Measurements from ENCODE around the gene ADAMTS12. TPM values are rescaled to one million over a fixed set of nuclear protein-coding genes. Genes with fewer than 3 reads are reported as not detected.

Gene ADAMTS12
- polyA plus RNA-seq, 1 donor (not counting 4 experiments of a cell fraction or from before 2014, with no cell fraction given) = 0.49 TPM

- H2AFZ ChIP-seq (ENCODE audit: control insufficient read depth, low read length) = no peak overlapping the region
- H3K9me3 ChIP-seq (ENCODE audit: control insufficient read depth, low read depth, low read length) = no peaks in the 10 kb centered on the region
- H3K4me2 ChIP-seq (ENCODE audit: control insufficient read depth, extremely low read depth, insufficient read depth, low read depth, low read length) = no peak overlapping the region
- H4K20me1 ChIP-seq (ENCODE audit: control insufficient read depth, extremely low read depth, insufficient read depth, low read length) = no peaks in the 10 kb centered on the region
- no peak overlapping the region for H3K27ac ChIP-seq (ENCODE audit: control insufficient read depth, insufficient read depth, low read length)
- no peak for TF ChIP-seq EZH2 (IDR thresholded peaks at IDR 0.05; ENCODE audit: low read length)
- TF ChIP-seq CTCF (optimal IDR thresholded peaks at IDR 0.05 in 1 of 3, IDR thresholded peaks at IDR 0.05 in 1 of 3, conservative IDR thresholded peaks at IDR 0.05 in 1 of 3; ENCODE audit: extremely low read depth in 1 of 3, insufficient read depth in 2 of 3, low read length in 3 of 3) = no peak
- dilution Hi-C loops (cut with MboI; ENCODE audit: extremely low pct_ligation_motif_present, low sequenced_read_pairs) = no loop called here
- H3K27me3 ChIP-seq (ENCODE audit: control insufficient read depth, extremely low read depth, insufficient read depth, low read length) = no peaks in the 10 kb centered on the region
- H3K36me3 ChIP-seq (ENCODE audit: control insufficient read depth in 2 of 2, extremely low read depth in 1 of 2, insufficient read depth in 2 of 2, low read length in 2 of 2) = no peaks in the 10 kb centered on the region
- no peak overlapping the region for H3K9ac ChIP-seq (ENCODE audit: control insufficient read depth, extremely low read depth, insufficient read depth, low read length)
- no peaks in the 10 kb centered on the region for H3K79me2 ChIP-seq (ENCODE audit: control insufficient read depth, insufficient read depth, low read length)
- FAIRE-seq (no peak), DNase-seq (ENCODE audit: low read depth, low spot score) (no peak)
- H3K9me1 ChIP-seq (ENCODE audit: control insufficient read depth, extremely low read depth, insufficient read depth, low read length) = no peaks in the 10 kb centered on the region
- H3K4me3 ChIP-seq (ENCODE audit: control insufficient read depth in 2 of 3, extremely low read depth in 1 of 3, insufficient read depth in 2 of 3, low read depth in 1 of 3, low read length in 3 of 3) = no peak overlapping the region
- no peaks in the 10 kb centered on the region for H3K4me1 ChIP-seq (ENCODE audit: control insufficient read depth, extremely low read depth, insufficient read depth, low read length)
These were observed 63.0 kb downstream of the ADAMTS12 start for GRCh38 chr5:33828626-33829308.

GRCh38 chr5:33827885-33828284 lies 63.9 kb downstream of the ADAMTS12 start:
- dilution Hi-C loops (cut with MboI; ENCODE audit: extremely low pct_ligation_motif_present, low sequenced_read_pairs) = no loop called here
- no peaks in the 10 kb centered on the region for H3K27me3 ChIP-seq (ENCODE audit: control insufficient read depth, extremely low read depth, insufficient read depth, low read length)
- H3K4me2 ChIP-seq (ENCODE audit: control insufficient read depth, extremely low read depth, insufficient read depth, low read depth, low read length) = no peak overlapping the region
- no peak for DNase-seq (ENCODE audit: low read depth, low spot score)
- H3K36me3 ChIP-seq (ENCODE audit: control insufficient read depth in 2 of 2, extremely low read depth in 1 of 2, insufficient read depth in 2 of 2, low read length in 2 of 2) = no peaks in the 10 kb centered on the region
- TF ChIP-seq EZH2 (IDR thresholded peaks at IDR 0.05; ENCODE audit: low read length) = no peak
- TF ChIP-seq CTCF (optimal IDR thresholded peaks at IDR 0.05 in 1 of 3, IDR thresholded peaks at IDR 0.05 in 1 of 3, conservative IDR thresholded peaks at IDR 0.05 in 1 of 3; ENCODE audit: extremely low read depth in 1 of 3, insufficient read depth in 2 of 3, low read length in 3 of 3) = no peak
- no peaks in the 10 kb centered on the region for H3K79me2 ChIP-seq (ENCODE audit: control insufficient read depth, insufficient read depth, low read length)
- no peaks in the 10 kb centered on the region for H3K9me1 ChIP-seq (ENCODE audit: control insufficient read depth, extremely low read depth, insufficient read depth, low read length)
- H3K9me3 ChIP-seq (ENCODE audit: control insufficient read depth, low read depth, low read length) = no peaks in the 10 kb centered on the region
- H3K4me1 ChIP-seq (ENCODE audit: control insufficient read depth, extremely low read depth, insufficient read depth, low read length) = no peaks in the 10 kb centered on the region
- no peak overlapping the region for H3K4me3 ChIP-seq (ENCODE audit: control insufficient read depth in 2 of 3, extremely low read depth in 1 of 3, insufficient read depth in 2 of 3, low read depth in 1 of 3, low read length in 3 of 3)
- FAIRE-seq = no peak
- H3K9ac ChIP-seq (ENCODE audit: control insufficient read depth, extremely low read depth, insufficient read depth, low read length) = no peak overlapping the region
- no peak overlapping the region for H3K27ac ChIP-seq (ENCODE audit: control insufficient read depth, insufficient read depth, low read length)
- no peak overlapping the region for H2AFZ ChIP-seq (ENCODE audit: control insufficient read depth, low read length)
- no peaks in the 10 kb centered on the region for H4K20me1 ChIP-seq (ENCODE audit: control insufficient read depth, extremely low read depth, insufficient read depth, low read length)
